Mesendoderm (in vitro differentiated cells): Measurements from ENCODE around the gene CRACR2A.
A peak's percentile ranks its signal among the peaks of the same experiment; 100 is the strongest.

Experiments
- DNase-seq: peaks from one replicate; pipeline ENCODE4 v3.0.0; 2013
- H2AK5ac ChIP-seq: 2 replicates; pipeline ENCODE4 v1.6.1; 2013; ENCODE audit warnings: low read length, inconsistent platforms
- H2BK120ac ChIP-seq: 2 replicates; pipeline ENCODE4 v1.6.1; 2013; ENCODE audit warnings: low read depth, mild to moderate bottlenecking, low read length, moderate library complexity, mixed read lengths
- H2BK15ac ChIP-seq: replicated peaks from 2 replicates; pipeline ENCODE4 v1.6.1; 2013; ENCODE audit warnings: low read depth, mild to moderate bottlenecking, moderate library complexity
- H2BK5ac ChIP-seq: 2 replicates; pipeline ENCODE4 v1.6.1; 2013; ENCODE audit warnings: low read length, inconsistent platforms
- H3K18ac ChIP-seq: 2 replicates; pipeline ENCODE4 v1.6.1; 2013; ENCODE audit warnings: mild to moderate bottlenecking, low read length, mixed read lengths
- H3K23ac ChIP-seq: one replicate; pipeline ENCODE4 v1.6.1; 2013; ENCODE audit warnings: low read length
- H3K27ac ChIP-seq: 2 replicates; pipeline ENCODE4 v1.5.1; 2013; ENCODE audit warnings: low read depth, mild to moderate bottlenecking, inconsistent platforms, low read length, moderate library complexity
- H3K27me3 ChIP-seq: 2 replicates; pipeline ENCODE4 v1.6.1; 2013; ENCODE audit warnings: low read length, control low read depth, mild to moderate bottlenecking, inconsistent platforms; ENCODE audit not compliant: insufficient read depth, poor library complexity
- H3K36me3 ChIP-seq: 2 replicates; pipeline ENCODE4 v1.6.1; 2013; ENCODE audit warnings: low read length, inconsistent platforms; ENCODE audit not compliant: control insufficient read depth, insufficient read depth
- H3K4ac ChIP-seq: one replicate; pipeline ENCODE4 v1.6.1; 2013; ENCODE audit warnings: low read depth, mild to moderate bottlenecking, low read length, moderate library complexity
- H3K4me1 ChIP-seq: 2 replicates; pipeline ENCODE4 v1.6.1; 2013; ENCODE audit warnings: low read depth, low read length, inconsistent platforms; ENCODE audit not compliant: control insufficient read depth
- H3K4me2 ChIP-seq: 2 replicates; pipeline ENCODE4 v1.6.1; 2013; ENCODE audit warnings: low read length
- H3K4me3 ChIP-seq: 2 replicates; pipeline ENCODE4 v1.5.1; 2013; ENCODE audit warnings: mild to moderate bottlenecking, low read length
- H3K56ac ChIP-seq: one replicate; pipeline ENCODE4 v1.6.1; 2013; ENCODE audit warnings: low read length
- H3K79me1 ChIP-seq: 2 replicates; pipeline ENCODE4 v1.6.1; 2013; ENCODE audit warnings: low read length, inconsistent platforms
- H3K79me2 ChIP-seq: 2 replicates; pipeline ENCODE4 v1.6.1; 2013; ENCODE audit warnings: mild to moderate bottlenecking, low read length; ENCODE audit not compliant: control insufficient read depth, insufficient read depth
- H3K9ac ChIP-seq: 2 replicates; pipeline ENCODE4 v1.6.1; 2013; ENCODE audit warnings: low read length, inconsistent platforms
- H4K5ac ChIP-seq: one replicate; pipeline ENCODE4 v1.6.1; 2013; ENCODE audit warnings: low read length
- H4K8ac ChIP-seq: one replicate; pipeline ENCODE4 v1.6.1; 2013; ENCODE audit warnings: low read depth, mild to moderate bottlenecking, control low read depth, low read length, moderate library complexity
- WGBS: extraction: QIAGEN DNeasy Blood & Tissue Kit; methylation state at CpG from one replicate; pipeline ENCODE4 v1.1.7; 2013; ENCODE audit warnings: low lambda C conversion rate, missing lambda C conversion rate; ENCODE audit not compliant: insufficient coverage; ENCODE audit errors: extremely low coverage; 5-methylcytosine and 5-hydroxymethylcytosine counted together

The CRACR2A gene

GRCh38 chr12:3667485-3667884, 85.4 kb downstream of the CRACR2A start:
- H3K9ac ChIP-seq = no peak overlapping the region
- no peak overlapping the region for H3K4me3 ChIP-seq
- no peak overlapping the region for H2BK15ac ChIP-seq
- no peaks in the 10 kb centered on the region for H3K4me1 ChIP-seq
- WGBS = no CpG with 5 or more reads among the region's 4 CpGs
- H3K23ac ChIP-seq = no peak overlapping the region
- H2AK5ac ChIP-seq = no peak overlapping the region
- no peaks in the 10 kb centered on the region for H3K36me3 ChIP-seq
- H3K79me2 ChIP-seq = no peaks in the 10 kb centered on the region
- no peak overlapping the region for H3K18ac ChIP-seq
- no peak overlapping the region for H2BK5ac ChIP-seq
- no peak overlapping the region for H4K5ac ChIP-seq
- no peaks in the 10 kb centered on the region for H3K79me1 ChIP-seq
- no peak overlapping the region for H4K8ac ChIP-seq
- no peak overlapping the region for H3K4ac ChIP-seq
- H3K56ac ChIP-seq = no peak overlapping the region
- no peaks in the 10 kb centered on the region for H3K27me3 ChIP-seq
- no peak overlapping the region for H2BK120ac ChIP-seq
- DNase-seq = no peak
- no peak overlapping the region for H3K27ac ChIP-seq
- H3K4me2 ChIP-seq = no peak overlapping the region

DNA sequence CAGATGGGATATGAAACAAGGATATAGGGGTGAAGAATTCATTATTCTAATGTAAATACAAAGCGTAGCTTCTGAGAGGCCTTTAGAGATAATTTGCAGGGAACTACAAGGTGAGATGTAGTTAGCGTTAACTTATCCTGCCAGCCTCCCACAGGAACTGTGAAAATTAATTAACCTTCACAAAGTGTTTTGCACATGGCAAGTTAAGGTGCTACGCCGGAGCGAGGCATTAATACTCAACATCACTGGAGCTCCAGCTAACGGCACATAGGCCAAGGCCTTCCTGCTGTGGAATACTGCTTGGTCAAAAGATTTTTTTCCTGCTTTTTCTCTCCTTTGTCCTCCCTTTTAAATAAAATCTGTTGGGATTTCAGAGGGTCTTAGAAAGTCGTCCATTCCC, 86.5 kb downstream of the CRACR2A start:
- DNase-seq = no peak

GRCh38 chr12:3662521-3662921, 90.4 kb downstream of the CRACR2A start:
- no peak overlapping the region for H4K5ac ChIP-seq
- DNase-seq = no peak
- no peaks in the 10 kb centered on the region for H3K4me1 ChIP-seq
- H2BK120ac ChIP-seq = no peak overlapping the region
- no peak overlapping the region for H3K9ac ChIP-seq
- no peaks in the 10 kb centered on the region for H3K79me1 ChIP-seq
- no peak overlapping the region for H2AK5ac ChIP-seq
- H3K27ac ChIP-seq = no peak overlapping the region
- no peak overlapping the region for H3K18ac ChIP-seq
- no peak overlapping the region for H3K56ac ChIP-seq
- no peak overlapping the region for H3K23ac ChIP-seq
- no peak overlapping the region for H2BK15ac ChIP-seq
- no peaks in the 10 kb centered on the region for H3K27me3 ChIP-seq
- no peaks in the 10 kb centered on the region for H3K79me2 ChIP-seq
- no peak overlapping the region for H2BK5ac ChIP-seq
- no CpG with 5 or more reads among the region's 5 CpGs for WGBS
- H3K4ac ChIP-seq = no peak overlapping the region
- no peak overlapping the region for H4K8ac ChIP-seq
- H3K36me3 ChIP-seq = no peaks in the 10 kb centered on the region
- no peak overlapping the region for H3K4me2 ChIP-seq
- no peak overlapping the region for H3K4me3 ChIP-seq

More for the DNA sequence above, 86.5 kb downstream of the CRACR2A start:
- Histone ChIP-seq H3K56ac (no peak overlapping the region), H3K79me2 (no peaks in the 10 kb centered on the region), H3K27me3 (no peaks in the 10 kb centered on the region), H2BK5ac (no peak overlapping the region), H3K4me2 (no peak overlapping the region), H3K4me3 (no peak overlapping the region), H4K5ac (no peak overlapping the region), H4K8ac (no peak overlapping the region), H3K27ac (no peak overlapping the region), H3K9ac (no peak overlapping the region), H2BK15ac (no peak overlapping the region), H3K18ac (no peak overlapping the region), H2BK120ac (no peak overlapping the region), H2AK5ac (no peak overlapping the region), H3K36me3 (no peaks in the 10 kb centered on the region), H3K4ac (no peak overlapping the region), H3K23ac (no peak overlapping the region), H3K4me1 (no peaks in the 10 kb centered on the region), H3K79me1 (no peaks in the 10 kb centered on the region)
- WGBS = no CpG with 5 or more reads among the region's 7 CpGs

GRCh38 chr12:3661028-3661427, 91.9 kb downstream of the CRACR2A start:
- Histone ChIP-seq H2AK5ac (no peak overlapping the region), H4K5ac (no peak overlapping the region), H3K9ac (no peak overlapping the region), H3K27me3 (no peaks in the 10 kb centered on the region), H3K27ac (no peak overlapping the region), H3K56ac (no peak overlapping the region), H2BK5ac (no peak overlapping the region), H3K4me1 (no peaks in the 10 kb centered on the region), H4K8ac (no peak overlapping the region), H3K23ac (no peak overlapping the region), H2BK120ac (no peak overlapping the region), H3K18ac (no peak overlapping the region), H3K4ac (no peak overlapping the region), H3K36me3 (no peaks in the 10 kb centered on the region), H2BK15ac (no peak overlapping the region), H3K4me3 (no peak overlapping the region), H3K79me2 (no peaks in the 10 kb centered on the region), H3K79me1 (no peaks in the 10 kb centered on the region), H3K4me2 (no peak overlapping the region)
- DNase-seq = no peak
- no CpG with 5 or more reads among the region's 1 CpG for WGBS

DNA sequence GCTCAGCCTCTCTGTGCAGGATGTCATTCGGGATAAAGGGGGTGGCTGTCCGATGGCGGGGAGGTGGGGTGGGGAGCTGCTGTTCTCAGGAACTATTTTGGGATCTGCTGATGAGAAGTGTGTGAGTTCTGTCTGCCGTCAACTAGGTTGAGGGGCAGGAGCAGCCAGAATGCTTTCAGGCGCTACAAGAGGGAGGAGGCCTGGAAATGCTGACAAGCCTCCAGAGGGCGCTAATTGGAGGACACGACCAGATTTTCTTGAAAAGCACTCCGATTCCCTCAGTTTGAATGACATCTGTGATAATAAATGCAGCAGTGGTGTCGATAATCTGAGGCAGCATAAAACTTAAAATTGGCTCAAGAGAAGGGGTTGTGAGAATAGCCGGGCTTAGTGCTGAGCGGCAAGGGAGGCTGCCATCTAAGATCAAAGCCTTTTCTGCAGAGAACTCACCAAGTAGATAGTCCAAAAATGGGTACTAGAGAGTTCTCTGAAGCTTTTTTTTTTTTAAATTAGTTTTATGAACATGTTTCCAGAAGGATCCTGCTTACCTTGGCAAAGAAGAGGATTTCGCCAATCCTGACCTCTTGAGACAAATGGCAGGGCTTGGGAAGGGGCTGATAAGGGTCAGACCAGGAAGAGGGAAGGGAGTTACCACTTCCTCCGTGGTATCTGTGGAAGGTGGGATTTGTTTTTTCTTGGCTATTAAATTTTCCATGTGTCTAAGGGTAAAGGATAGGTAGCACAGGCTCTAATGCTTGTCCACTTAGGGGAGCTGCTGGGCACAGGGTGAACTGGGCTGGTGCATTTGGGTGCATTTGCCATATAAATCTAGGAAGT, 94.4 kb downstream of the CRACR2A start:
- WGBS = no CpG with 5 or more reads among the region's 13 CpGs
- Histone ChIP-seq H3K4me3 (no peak overlapping the region), H3K27me3 (no peaks in the 10 kb centered on the region), H3K9ac (no peak overlapping the region), H3K36me3 (no peaks in the 10 kb centered on the region), H2BK5ac (no peak overlapping the region), H3K79me1 (no peaks in the 10 kb centered on the region), H4K8ac (no peak overlapping the region), H3K23ac (no peak overlapping the region), H4K5ac (no peak overlapping the region), H3K4ac (no peak overlapping the region), H2BK15ac (no peak overlapping the region), H3K27ac (no peak overlapping the region), H3K56ac (no peak overlapping the region), H3K4me1 (no peaks in the 10 kb centered on the region), H2BK120ac (no peak overlapping the region), H3K4me2 (no peak overlapping the region), H2AK5ac (no peak overlapping the region), H3K79me2 (no peaks in the 10 kb centered on the region), H3K18ac (no peak overlapping the region)
- DNase-seq = peak; percentile 70
